Stimulated activated CD8-positive, alpha-beta memory T cell treated with anti-CD3 and anti-CD28 coated beads, Interleukin-12 subunit alpha, Interleukin-12 subunit beta, amount 100 ng/mL, for 24 hours (primary cell): ENCODE data around the gene SMAD7.

Experiments used
- DNase-seq: peaks from one replicate; pipeline ENCODE4 v3.0.0-alpha.2; 2020; ENCODE audit errors: extremely low read depth

Gene SMAD7

DNA sequence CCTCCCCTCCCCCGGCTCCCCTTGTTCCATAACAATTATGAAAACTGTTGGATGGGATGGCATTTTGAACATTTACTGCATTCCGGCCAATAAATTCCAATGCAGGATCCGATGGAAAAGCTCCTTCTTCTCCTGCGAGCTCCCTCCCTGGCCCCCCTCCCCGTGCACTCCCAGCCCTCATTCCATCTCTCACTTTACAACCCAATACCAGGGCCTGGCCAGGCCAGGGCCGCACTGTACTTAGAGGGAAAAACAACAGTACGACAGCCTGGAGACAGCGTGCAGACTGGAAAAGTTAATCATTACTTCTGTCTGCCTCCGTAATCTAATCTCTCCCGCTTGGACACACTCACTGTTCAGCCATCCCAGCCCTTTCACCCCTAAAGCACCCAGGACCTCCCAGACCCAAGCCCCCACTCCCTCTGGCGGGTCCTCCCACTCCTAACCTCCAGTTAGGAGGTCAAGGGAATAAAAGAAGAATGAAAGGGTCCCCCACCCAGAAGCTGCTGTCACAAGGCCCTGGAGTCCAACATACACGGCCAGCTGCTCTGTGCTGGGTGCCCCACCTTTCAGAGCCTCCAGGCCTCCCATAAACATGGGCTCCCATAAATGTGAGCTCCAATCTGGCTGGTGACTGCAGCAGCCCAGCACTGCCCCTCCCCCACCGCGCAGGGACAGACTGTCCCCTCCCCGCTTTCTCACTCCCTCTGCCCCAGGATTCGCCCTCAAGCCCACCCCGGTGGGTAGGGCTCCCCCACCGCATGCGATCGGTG, 20.6 kb downstream of the SMAD7 start:
- DNase-seq, result no peak

DNA sequence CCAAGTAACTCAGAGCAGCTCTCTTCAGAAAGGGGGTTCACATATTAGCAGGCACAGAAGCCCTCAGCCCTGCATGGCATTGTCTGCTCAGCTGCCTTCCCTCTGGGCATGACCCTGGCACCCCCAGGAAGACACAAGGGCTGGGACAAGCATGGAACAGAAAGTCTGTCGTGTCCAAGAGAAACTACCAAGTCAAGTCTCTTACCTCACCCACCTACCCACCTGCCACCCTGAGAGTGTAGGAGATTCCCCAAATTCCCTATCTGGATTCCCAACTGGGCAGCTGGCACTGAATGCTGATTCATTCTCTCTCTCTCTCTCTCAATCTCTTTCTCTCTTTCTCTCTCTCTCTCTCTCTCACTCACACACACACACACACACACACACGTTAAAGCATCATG, 21.6 kb downstream of the SMAD7 start:
- no peak for DNase-seq

DNA sequence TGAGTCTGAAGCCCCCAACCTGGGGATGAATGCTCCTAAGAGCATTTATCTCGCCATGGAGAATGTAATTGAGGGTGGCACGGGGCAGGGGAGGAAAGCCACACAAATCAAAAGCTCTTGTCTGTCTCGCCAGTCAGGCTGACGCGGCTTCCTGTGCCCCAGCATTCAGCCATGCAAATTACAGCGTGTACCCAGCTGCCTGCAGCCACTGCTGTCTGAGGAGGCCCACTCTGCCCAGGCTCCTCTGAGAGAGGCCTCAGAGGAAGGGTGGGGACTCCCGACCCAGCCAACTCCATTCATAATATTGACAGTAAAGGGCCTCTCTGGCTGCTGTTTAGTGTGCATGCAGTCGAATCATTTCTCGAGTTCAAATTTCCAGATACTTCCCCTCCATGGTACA, 22.0 kb downstream of the SMAD7 start:
- DNase-seq, result no peak

GRCh38 chr18:48927286-48928080, 23.3 kb downstream of the SMAD7 start:
- DNase-seq, result no peak

DNA sequence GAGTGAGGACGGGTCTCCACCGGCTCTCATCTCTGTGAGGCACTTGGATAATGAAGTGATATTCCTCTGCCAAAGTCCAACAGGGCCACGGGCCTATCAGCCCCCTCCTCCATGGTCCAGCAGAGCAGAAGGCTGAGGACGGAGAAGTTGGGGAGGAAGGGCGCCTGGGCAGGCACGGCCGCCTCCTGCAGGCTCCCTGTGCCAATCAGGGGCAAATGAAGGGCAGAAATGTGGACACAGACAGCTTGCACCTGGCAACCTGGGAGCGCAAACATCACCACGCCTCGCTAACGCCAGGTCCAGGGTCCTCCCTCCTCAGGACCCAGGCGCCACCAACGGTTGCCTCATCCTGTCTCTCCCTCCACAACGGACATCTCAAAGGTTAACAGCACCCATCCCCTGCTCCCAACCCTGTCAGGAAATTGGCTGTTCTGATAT, 24.3 kb downstream of the SMAD7 start:
- DNase-seq, result no peak

GRCh38 chr18:48925491-48925780, 25.3 kb downstream of the SMAD7 start:
- no peak for DNase-seq

GRCh38 chr18:48924630-48925490, 25.9 kb downstream of the SMAD7 start:
- no peak for DNase-seq

GRCh38 chr18:48923746-48924629, 26.8 kb downstream of the SMAD7 start:
- DNase-seq, result no peak

DNA sequence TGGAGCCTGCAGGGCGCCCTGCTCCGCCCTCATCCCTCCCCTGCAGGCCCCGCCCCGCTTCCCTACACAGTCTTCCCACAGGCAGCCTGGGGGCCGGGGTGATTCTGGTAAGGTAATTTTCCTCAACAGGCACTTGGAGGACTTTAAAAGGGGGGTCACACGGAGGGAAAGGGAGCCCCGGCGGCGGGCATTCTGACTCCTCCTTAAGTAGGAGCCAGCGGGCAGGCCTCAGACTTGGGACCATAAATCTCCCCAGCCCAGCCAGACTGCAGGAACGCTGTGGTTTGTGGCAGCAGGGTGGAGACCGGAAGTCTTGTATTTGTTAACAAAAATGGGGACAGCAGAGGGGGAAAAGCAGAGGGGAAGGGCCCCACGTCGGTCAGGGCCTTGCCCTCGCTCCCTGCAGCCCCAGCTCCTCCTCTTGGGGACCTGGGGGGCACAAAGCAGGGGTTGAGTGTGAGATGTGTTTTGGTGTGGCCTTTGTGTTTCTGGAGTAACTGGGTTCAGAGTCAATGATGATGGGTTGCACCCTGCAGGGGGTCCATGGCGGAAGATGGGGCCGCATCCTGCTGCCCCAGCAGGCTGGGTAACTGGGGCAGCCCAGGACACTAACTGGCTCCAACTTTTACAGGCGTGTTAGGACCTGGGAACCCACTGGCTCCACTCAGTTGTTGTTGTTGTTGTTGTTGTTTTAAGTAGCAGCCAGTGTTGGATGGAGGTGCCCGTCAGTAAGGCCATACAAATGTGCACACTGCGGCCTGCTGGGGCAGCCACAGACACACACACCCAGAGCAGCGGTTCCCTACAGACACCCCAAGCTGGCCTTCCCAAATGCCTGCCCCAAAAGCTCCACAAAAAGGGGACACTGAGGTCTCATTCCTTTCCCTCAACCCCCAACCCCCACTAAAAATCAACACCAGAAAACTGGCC, 27.7 kb downstream of the SMAD7 start:
- DNase-seq, result no peak

- no peak for DNase-seq
These were observed 28.5 kb downstream of the SMAD7 start for GRCh38 chr18:48922226-48922800.

GRCh38 chr18:48921305-48922225, 29.2 kb downstream of the SMAD7 start:
- DNase-seq, result no peak

DNA sequence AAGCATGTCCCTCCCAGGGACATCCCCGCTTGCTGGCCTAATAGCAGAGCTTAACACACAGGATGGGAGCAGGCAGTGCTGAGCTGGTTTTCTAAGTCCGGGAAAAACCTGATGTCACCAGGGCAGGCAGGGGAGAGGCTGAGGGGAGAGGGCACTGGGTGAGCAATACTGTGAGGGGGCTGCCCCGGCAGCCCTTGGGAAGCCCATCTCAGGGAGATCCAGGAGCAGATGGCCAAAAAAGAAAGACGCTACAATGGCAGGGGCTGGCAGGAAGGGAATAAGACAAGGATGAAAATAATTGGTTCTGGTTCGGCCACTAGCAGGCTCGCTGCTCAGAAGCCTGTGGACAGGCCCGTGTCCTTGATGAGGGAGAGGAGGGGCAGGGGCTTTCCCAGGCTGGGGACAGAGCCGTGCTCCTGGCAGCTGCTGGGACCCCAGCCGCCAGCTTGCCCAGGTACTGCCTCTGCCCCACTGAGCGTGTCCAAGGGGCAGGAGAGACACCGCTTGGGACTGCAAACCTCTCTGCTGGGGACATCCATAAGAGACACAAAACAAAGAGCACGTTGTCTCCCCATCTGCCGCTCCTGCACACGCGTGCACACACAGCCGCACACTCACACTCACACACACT, 30.2 kb downstream of the SMAD7 start:
- no peak for DNase-seq

DNA sequence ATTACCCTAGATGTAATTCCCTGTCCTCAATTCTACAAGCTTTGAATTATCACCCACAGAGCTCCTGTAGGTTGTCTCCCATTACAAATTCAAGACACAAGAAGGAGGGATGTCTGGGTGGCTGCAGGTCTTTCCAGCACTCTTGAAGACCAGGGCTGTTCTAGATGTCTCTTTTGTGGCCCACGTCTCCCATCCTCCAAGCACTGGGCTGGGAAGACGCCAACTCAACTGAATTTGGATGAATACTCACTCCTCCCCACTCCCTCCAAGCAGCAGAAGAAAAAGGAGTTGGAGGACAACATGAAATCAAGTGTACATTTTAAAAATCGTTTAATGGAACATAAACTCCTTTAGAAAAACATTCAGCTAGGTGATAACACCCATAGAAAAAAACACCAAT, 31.2 kb downstream of the SMAD7 start:
- no peak for DNase-seq

DNA sequence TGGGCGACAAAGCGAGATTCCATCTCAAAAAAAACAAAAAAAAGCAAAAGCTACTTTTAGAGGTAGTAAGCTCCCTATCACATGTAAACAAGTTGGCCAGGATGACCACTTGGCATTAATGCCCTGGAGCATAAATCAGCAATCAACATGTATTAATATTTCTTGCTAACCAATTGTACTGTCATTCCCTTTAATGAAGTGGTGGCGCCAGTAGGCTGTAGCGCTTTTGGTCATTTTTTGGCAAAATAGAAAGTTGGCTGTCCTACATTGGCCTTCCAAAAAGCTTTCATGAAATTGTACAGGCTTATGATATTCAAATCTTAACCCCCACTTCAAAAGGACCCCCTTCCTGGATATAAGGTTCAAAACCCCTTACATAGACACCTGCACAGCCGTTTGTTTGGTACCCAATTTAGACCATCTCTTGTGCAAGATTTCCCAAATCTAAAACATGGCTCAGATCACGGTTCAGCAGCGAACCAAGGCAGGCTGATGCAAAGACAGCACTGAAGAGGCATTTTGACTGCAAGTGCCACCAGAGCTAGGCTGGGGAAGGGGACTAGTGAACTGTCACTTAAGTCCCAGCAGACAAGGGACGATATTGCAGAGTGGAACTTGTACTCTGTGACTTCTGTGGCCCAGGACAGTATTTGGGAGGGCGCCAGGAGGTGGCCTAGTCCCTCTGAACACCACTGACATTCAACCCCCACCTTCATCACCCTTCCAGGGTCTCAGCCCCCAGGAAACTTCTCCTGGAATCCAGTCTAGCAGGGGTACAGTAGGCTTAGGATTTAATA, 31.9 kb downstream of the SMAD7 start:
- DNase-seq, result no peak

DNA sequence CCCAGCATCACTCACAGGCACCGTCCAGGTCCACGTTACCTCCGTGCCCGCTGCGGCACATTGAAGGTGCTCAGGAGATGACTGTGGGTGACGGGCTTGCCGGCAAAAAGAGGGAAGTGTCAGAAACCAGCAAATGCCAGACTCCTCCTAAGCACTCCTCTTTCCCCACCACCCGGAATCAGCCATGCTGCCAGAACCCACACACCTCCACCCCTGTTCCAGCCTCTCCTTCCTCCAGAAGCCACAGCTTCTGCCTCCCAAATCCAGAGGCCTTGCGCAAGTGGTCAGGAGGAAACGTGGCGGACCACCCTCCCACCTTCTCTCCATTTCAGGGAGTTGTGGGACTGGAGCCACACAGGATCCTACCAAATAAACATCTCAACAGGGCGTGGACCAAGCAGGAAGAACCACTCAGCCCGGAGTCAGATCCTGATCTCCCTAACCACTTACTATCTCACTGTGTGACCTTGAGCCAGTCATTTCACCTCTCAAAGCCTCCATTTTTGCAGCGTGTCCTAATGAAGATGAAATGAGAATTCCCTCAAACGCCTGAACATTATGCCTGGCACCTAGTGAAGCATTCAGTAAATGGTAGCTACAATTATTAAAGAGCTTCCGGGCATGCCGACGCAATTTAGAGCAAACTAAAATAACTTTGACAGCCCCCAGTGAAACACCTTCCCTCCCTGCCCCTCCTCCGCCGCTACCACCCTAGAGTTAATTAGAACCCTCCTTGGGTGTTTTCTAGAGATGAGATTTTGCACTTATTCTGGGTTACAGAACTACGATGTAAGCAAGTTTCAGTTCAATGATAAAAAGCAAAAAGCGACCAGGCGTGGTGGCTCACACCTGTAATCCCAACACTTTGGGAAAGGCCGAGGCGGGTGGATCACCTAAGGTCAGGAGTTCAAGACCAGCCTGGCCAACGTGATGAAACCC, 32.9 kb downstream of the SMAD7 start:
- DNase-seq, result no peak

DNA sequence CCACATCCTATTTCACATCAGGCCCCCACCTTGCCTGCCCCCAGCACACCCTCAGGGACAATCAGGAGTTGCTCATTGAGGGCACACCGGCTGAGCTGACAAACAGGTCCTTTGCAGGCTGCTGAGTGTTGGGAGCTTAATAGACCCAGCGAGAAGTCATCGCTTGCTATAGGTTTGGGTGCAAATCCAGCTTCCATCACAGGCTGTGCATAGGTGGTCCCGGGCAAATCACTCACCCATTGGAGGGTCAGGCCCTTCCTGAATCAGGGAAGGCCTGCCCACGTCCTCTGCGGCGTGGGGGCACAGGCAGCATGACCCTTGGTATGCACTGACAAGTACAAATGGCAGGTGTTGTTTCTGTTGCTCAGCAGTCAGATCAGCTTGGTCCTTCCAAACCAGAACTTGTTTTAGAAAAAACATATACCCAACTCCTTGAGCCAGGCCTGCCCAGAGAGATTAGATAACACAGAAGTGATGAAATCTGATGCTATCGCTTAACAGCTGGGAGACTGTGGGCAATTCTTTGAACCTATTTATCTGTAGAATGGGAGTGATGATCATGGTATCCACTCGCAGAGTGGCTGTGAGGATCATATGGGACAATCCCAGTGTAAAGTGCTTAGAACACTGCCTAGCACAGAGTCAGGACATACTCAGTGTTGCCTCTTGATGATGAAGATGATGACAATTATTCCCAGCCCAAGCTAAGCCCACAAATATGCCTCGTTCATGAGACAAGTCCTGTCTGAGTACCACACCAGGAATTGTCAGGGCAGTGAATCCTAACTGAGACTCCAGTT, 34.9 kb downstream of the SMAD7 start:
- DNase-seq, result no peak
